Omental fat pad (tissue), 4 donors: Measurements from ENCODE around the gene TECPR1. TPM values are rescaled to one million over a fixed set of nuclear protein-coding genes. Genes with fewer than 3 reads are reported as not detected.

Experiments
- ATAC-seq: fragments of 150-250 bp; one replicate; pipeline ENCODE4 v1.9.1; 2016; ENCODE audit warnings: mild to moderate bottlenecking, moderate library complexity; ENCODE audit not compliant: low FRiP score
- DNase-seq: peaks from one replicate; pipeline ENCODE4 v3.0.0-alpha.2; 2019; ENCODE audit warnings: low spot score
- total RNA-seq, 4 donors: library from RNA; depleted of rRNA; stranded (reverse); fragments of >200 nt; gene quantifications; one replicate each; pipeline ENCODE4 v1.1.0, GENCODE V29; 2016
- TF ChIP-seq, protein P1 (sequence below), 3 donors: fragments of 450-650 bp; IDR thresholded peaks; one replicate each; pipeline ENCODE4 v1.5.1; 2016 to 2017; ENCODE audit warnings: antibody characterized with exemption in 3 of 3, mild to moderate bottlenecking in 3 of 3, moderate library complexity in 2 of 3

Gene TECPR1
- total RNA-seq, 4 donors from 2014 or later, result 12.0 to 36.3 (median 17.1) TPM

DNA sequence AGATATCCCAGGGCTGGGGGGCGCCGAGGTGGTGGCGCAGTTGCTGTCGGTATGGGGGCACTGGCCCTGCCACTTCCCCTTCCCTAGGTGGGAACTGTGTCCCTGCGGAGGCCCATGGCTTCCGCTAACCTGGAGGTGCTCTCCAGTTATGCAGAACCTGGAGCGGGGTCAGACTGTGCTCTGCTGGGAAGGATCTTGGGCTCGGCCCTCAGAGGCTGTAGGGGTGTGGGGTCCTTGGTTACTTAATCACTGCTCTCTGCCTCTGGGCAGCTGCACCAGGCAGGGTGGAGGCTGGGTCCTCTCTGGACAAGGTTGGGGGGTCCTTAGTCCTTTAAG is 31.8 kb upstream of the TECPR1 start:
- TF ChIP-seq, protein P1, sequence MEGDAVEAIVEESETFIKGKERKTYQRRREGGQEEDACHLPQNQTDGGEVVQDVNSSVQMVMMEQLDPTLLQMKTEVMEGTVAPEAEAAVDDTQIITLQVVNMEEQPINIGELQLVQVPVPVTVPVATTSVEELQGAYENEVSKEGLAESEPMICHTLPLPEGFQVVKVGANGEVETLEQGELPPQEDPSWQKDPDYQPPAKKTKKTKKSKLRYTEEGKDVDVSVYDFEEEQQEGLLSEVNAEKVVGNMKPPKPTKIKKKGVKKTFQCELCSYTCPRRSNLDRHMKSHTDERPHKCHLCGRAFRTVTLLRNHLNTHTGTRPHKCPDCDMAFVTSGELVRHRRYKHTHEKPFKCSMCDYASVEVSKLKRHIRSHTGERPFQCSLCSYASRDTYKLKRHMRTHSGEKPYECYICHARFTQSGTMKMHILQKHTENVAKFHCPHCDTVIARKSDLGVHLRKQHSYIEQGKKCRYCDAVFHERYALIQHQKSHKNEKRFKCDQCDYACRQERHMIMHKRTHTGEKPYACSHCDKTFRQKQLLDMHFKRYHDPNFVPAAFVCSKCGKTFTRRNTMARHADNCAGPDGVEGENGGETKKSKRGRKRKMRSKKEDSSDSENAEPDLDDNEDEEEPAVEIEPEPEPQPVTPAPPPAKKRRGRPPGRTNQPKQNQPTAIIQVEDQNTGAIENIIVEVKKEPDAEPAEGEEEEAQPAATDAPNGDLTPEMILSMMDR (IDR thresholded peaks at IDR 0.05), result no peak
- ATAC-seq (no peak), DNase-seq (no peak)

DNA sequence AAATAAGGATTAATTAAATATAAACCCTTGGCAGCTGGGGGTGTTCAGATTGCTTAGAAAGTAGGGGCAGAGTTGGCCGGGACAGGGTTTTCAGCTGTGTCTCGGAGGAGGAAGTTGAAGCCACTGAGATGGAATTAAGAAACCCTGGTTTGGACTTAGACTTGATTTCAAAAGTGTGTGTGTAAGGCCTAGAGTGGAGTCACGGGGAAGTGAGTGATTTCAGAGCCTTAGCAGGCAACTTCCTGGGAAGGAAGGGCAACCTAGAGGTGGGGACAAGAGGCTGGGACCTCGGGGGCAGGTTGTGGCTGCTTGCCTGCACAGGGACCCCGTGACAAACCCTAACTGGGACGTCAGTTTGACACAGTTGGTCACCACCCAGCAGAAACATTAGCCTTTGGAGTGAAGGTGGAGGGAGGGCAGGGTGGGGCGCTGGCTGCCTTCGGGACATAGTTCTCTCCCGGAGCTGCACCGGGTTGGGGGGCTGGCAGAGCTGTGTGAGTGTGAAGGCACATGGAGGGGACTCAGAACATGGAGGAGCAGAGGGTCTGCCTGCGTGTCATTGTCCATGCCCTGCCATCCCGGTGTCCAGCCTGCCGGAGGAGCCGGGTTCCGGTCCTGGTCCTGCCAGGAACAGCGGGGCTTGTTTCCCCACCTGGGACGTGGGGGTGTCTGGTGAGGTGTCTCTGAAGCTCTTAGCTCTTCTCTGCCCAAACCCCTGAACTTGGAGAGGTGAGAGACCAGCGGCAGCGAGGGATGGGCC is 31.3 kb upstream of the TECPR1 start:
- DNase-seq (no peak), ATAC-seq (no peak)
- TF ChIP-seq, protein P1 (IDR thresholded peaks at IDR 0.05), result no peak

DNA sequence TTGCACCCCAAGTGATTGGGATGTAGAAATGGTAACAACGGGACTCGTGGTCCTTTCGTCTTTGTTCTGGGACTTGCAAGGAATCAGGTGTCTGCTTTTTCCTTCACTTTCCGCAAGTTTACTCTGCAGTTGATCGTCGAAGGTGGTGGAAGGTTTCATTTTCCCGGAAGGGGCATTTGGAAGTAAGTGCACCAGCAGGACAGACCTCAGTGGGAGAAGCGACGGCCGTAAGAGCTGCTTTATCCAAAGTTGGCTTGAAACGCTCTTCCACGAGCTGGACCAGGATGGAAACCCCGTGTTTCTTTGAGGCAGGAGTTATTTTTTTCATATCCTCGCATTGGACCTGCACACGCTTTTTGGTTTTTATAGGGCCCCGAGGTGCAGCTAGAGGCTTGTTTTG is 30.7 kb upstream of the TECPR1 start:
- no peak for ATAC-seq
- DNase-seq, result no peak
- TF ChIP-seq, protein P1 (IDR thresholded peaks at IDR 0.05), result no peak

DNA sequence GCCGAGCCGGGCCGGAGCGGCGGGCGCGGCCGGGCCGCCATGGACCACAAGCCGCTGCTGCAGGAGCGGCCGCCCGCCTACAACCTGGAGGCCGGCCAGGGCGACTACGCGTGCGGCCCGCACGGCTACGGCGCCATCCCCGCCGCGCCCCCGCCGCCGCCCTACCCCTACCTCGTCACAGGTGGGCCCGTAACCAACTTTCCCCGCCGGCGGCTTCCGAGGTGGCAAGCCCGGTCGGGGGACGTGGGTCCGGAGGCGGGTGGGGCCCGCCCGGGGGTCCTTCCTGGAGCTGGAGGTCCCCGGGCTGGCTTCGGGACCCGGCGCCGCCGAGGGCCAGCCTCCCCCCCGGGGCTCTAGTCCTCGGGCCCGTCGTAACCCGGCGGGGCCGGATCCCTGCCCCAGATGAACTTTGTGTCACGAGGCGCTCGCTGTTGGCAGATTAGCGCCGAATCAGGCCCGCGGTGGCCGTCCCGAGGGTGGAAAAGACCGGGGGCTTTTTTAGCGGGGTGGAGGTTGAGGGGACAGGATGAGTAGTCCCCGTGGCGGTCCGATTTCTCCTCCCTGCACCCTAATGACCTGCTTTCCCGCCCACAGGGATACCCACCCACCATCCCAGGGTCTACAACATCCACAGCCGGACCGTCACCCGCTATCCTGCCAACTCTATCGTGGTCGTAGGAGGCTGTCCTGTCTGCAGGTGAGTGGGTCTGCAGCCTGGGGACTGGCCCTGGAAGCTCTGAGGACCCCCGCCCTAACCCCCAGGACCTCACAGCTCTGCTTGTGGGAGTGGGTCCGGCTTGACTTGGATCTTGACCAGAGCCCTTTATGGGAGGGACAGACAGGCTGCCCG is 29.9 kb upstream of the TECPR1 start:
- peak; percentile 25 for ATAC-seq
- TF ChIP-seq, protein P1 (IDR thresholded peaks at IDR 0.05), result no peak
- no peak for DNase-seq

DNA sequence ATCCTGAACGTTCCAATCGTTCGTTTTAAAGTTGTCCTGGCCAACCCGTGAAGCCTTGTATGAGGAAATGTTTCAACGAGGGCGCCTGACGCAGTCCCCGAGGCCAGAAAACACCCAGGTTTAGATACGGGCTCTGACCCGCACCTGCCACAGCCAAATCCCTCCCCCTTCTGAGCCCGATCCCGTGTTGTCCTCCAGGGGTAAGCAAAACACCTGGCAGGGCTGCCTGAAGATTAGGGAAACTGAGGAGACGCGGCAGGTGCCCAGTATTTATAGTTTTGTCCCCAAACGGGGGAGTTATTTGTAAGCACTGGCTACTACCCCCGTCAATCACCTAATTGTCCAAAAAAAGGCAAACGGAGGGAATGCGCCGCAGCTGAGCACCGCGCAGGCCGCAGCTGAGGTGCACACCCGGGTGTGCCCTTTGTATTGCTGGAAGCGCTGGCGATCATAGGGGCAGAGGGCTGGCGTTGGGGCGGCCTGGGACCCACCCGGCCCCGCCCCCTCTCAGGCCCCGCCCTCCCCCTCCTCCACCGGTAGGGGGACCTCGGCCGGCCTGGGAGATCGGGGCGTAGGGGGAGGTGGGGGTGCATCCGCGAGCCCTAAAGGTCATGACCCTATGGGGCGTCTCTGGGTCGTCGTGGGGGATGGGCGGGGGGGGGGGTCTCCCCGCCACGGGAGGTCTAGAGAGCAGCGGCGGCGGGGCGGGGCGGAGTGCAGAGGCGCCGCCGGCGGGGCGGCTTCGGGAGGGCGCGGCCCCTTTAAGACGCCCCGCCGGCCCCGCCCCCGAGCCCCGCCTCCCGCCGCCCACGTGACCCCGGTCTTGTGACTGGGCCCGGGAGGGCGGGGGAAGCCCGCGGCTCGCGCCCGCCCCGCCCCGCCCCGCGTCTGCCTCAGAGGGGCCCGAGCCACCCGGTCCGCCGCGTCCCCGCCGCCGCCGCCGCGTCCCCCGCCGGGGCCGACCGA is 29.0 kb upstream of the TECPR1 start, which contains the start of gene BRI3:
BRI3 (plus strand) TSS at position 896 of the 966 bp plus-strand sequence. CDS start 110 bp downstream, outside the sequence.
- TF ChIP-seq, protein P1 (IDR thresholded peaks at IDR 0.05), result no peak
- ATAC-seq (peak; percentile 83), DNase-seq (peak; percentile 81)

DNA sequence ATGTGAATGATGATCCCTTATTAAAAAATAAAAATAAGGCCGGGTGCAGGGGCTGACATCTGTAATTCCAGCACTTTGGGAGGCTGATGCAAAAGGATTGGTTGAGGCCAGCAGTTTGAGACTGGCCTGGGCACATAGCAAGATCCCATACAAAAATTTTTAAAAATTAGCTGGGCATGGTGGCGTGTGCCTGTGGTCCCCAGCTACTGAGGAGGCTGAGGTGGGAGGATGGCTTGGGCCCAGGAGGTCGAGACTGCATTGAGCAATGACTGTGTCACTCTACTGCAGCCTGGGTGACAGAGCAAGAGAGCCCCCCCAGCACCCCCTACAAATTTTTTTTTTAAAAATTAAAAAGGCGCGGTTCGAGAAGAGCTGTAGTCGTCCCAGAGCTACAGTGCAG is 28.3 kb upstream of the TECPR1 start:
- TF ChIP-seq, protein P1 (IDR thresholded peaks at IDR 0.05), result no peak
- ATAC-seq (no peak), DNase-seq (no peak)
